HepG2 (cell line): ENCODE measurements around the gene PPP1CA. TPM values are rescaled to one million over a fixed set of nuclear protein-coding genes. Genes with fewer than 3 reads are reported as not detected.
A peak's percentile ranks its signal among the peaks of the same experiment; 100 is the strongest.

Source experiments
- ARID2 ChIP-seq: sonication (generic); formaldehyde crosslinking; IDR thresholded peaks from 2 replicates; pipeline ENCODE4 v1.8.1; 2022; ENCODE audit warnings: mild to moderate bottlenecking, missing genetic modification reagents, borderline replicate concordance
- BATF2 ChIP-seq: sonication (generic); formaldehyde crosslinking; IDR thresholded peaks from 2 replicates; pipeline ENCODE4 v1.8.0; 2022; ENCODE audit warnings: mild to moderate bottlenecking, missing genetic modification reagents, moderate library complexity
- BRF2 ChIP-seq: sonication (generic); formaldehyde crosslinking; IDR thresholded peaks from 2 replicates; pipeline ENCODE4 v1.8.1; 2022; ENCODE audit warnings: mild to moderate bottlenecking, missing genetic modification reagents
- CC2D1A ChIP-seq: sonication (generic); formaldehyde crosslinking; IDR thresholded peaks from 2 replicates; pipeline ENCODE4 v1.8.1; 2023; ENCODE audit warnings: mild to moderate bottlenecking, missing genetic modification reagents
- CENPX ChIP-seq: sonication (generic); formaldehyde crosslinking; IDR thresholded peaks from 2 replicates; pipeline ENCODE4 v1.9.0; 2021; ENCODE audit warnings: mild to moderate bottlenecking, missing genetic modification reagents, moderate library complexity
- GLI4 ChIP-seq: sonication (generic); formaldehyde crosslinking; IDR thresholded peaks from 2 replicates; pipeline ENCODE4 v1.5.1; 2020; ENCODE audit warnings: missing genetic modification reagents, mild to moderate bottlenecking, moderate library complexity, borderline replicate concordance
- HDAC6 ChIP-seq: fragments of 200-600 bp; sonication (generic); IDR thresholded peaks from 2 replicates; pipeline ENCODE4 v1.7.0; 2017; ENCODE audit warnings: mild to moderate bottlenecking, antibody characterized with exemption, low read length, low read depth
- KAT7 ChIP-seq: IDR thresholded peaks from 2 replicates; pipeline ENCODE4 v1.6.1; 2018; ENCODE audit warnings: borderline replicate concordance, missing compliant biosample characterization
- KAT8 ChIP-seq: IDR thresholded peaks from 2 replicates; pipeline ENCODE4 v1.6.1; 2016; ENCODE audit warnings: missing genetic modification reagents, missing compliant biosample characterization
- KLF9 ChIP-seq: IDR thresholded peaks from 2 replicates; pipeline ENCODE4 v1.6.1; 2016; ENCODE audit warnings: low read depth
- NCOA2 ChIP-seq: sonication (generic); formaldehyde crosslinking; IDR thresholded peaks from 2 replicates; pipeline ENCODE4 v1.8.0; 2022; ENCODE audit warnings: inconsistent platforms
- NFYB ChIP-seq: sonication (generic); formaldehyde crosslinking; IDR thresholded peaks from 2 replicates; pipeline ENCODE4 v1.4.0; 2020; ENCODE audit warnings: missing genetic modification reagents
- POLR2A ChIP-seq, 2 experiments: IDR thresholded peaks; 2 replicates each; pipeline ENCODE4 v1.6.1; 2011; ENCODE audit warnings: low read depth in 2 of 2, low read length in 2 of 2, mild to moderate bottlenecking in 1 of 2, moderate library complexity in 1 of 2; ENCODE audit not compliant: insufficient read depth in 1 of 2
- REL ChIP-seq: sonication (generic); formaldehyde crosslinking; conservative IDR thresholded peaks from 2 replicates; pipeline ENCODE4 v1.8.0; 2022; ENCODE audit warnings: mild to moderate bottlenecking, missing genetic modification reagents, moderate library complexity
- RXRB ChIP-seq: IDR thresholded peaks from 2 replicates; pipeline ENCODE4 v1.6.1; 2016; ENCODE audit warnings: borderline replicate concordance, missing genetic modification reagents, missing compliant biosample characterization
- TEF ChIP-seq: sonication (generic); formaldehyde crosslinking; IDR thresholded peaks from 2 replicates; pipeline ENCODE4 v1.5.0; 2020; ENCODE audit warnings: missing genetic modification reagents
- ZMYM4 ChIP-seq: sonication (generic); formaldehyde crosslinking; IDR thresholded peaks from 2 replicates; pipeline ENCODE4 v1.8.1; 2023; ENCODE audit warnings: mild to moderate bottlenecking, missing genetic modification reagents
- ZNF180 ChIP-seq: sonication (generic); formaldehyde crosslinking; IDR thresholded peaks from 2 replicates; pipeline ENCODE4 v1.4.0; 2020; ENCODE audit warnings: low read depth, missing genetic modification reagents, borderline replicate concordance
- ZNF264 ChIP-seq: sonication (generic); formaldehyde crosslinking; IDR thresholded peaks from 2 replicates; pipeline ENCODE4 v1.4.0; 2020; ENCODE audit warnings: missing genetic modification reagents
- ZNF350 ChIP-seq: sonication (generic); formaldehyde crosslinking; IDR thresholded peaks from 2 replicates; pipeline ENCODE4 v1.4.0; 2020; ENCODE audit warnings: mild to moderate bottlenecking, low read depth, missing genetic modification reagents, borderline replicate concordance
- ZNF414 ChIP-seq: sonication (generic); formaldehyde crosslinking; IDR thresholded peaks from 2 replicates; pipeline ENCODE4 v1.5.0; 2020; ENCODE audit warnings: missing genetic modification reagents
- ZNF607 ChIP-seq: sonication (generic); formaldehyde crosslinking; IDR thresholded peaks from 2 replicates; pipeline ENCODE4 v1.5.1; 2020; ENCODE audit warnings: missing genetic modification reagents, mild to moderate bottlenecking, borderline replicate concordance
- ZNF615 ChIP-seq: sonication (generic); formaldehyde crosslinking; IDR thresholded peaks from 2 replicates; pipeline ENCODE4 v1.5.0; 2020; ENCODE audit warnings: mild to moderate bottlenecking, missing genetic modification reagents, borderline replicate concordance
- ZNF619 ChIP-seq: sonication (generic); formaldehyde crosslinking; IDR thresholded peaks from 2 replicates; pipeline ENCODE4 v1.4.0; 2020; ENCODE audit warnings: mild to moderate bottlenecking, missing genetic modification reagents
- ZNF761 ChIP-seq: sonication (generic); formaldehyde crosslinking; conservative IDR thresholded peaks from 2 replicates; pipeline ENCODE4 v1.4.0; 2020; ENCODE audit warnings: mild to moderate bottlenecking, missing genetic modification reagents
- ZNF775 ChIP-seq: sonication (generic); formaldehyde crosslinking; IDR thresholded peaks from 2 replicates; pipeline ENCODE4 v1.4.0; 2020; ENCODE audit warnings: missing genetic modification reagents, mild to moderate bottlenecking, moderate library complexity, borderline replicate concordance
- ZNF816 ChIP-seq: sonication (generic); formaldehyde crosslinking; IDR thresholded peaks from 2 replicates; pipeline ENCODE4 v1.8.0; 2022; ENCODE audit warnings: missing genetic modification reagents, mild to moderate bottlenecking, borderline replicate concordance
- ZSCAN30 ChIP-seq: sonication (generic); formaldehyde crosslinking; IDR thresholded peaks from 2 replicates; pipeline ENCODE4 v1.5.0; 2020; ENCODE audit warnings: mild to moderate bottlenecking, missing genetic modification reagents
- polyA plus RNA-seq, 8 experiments: library from polyadenylated mRNA; depleted of rRNA in 3 of 8; stranded (reverse) in 7 of 8; unstranded in 1 of 8; fragments of >200 nt; fragmentation: Illumina TruSeq in 4 of 8; extraction: Trizol in 4 of 8; gene quantifications; 2 replicates each; pipeline versions ENCODE4 v1.2.1 to v1.2.3, GENCODE V29; 2011 to 2016; ENCODE audit warnings: low read depth in 4 of 8, missing spikeins in 1 of 8, mixed read lengths in 1 of 8; ENCODE audit not compliant: insufficient read depth in 1 of 8
- total RNA-seq, 5 experiments: library from RNA; depleted of rRNA; stranded (reverse); fragments of >200 nt; fragmentation: Illumina TruSeq; extraction: Trizol; gene quantifications; 2 replicates each; pipeline ENCODE4 v1.2.3, GENCODE V29; 2016; ENCODE audit warnings: low read depth in 1 of 5

PPP1CA gene
- total and polyA plus RNA-seq, 2 of the 13 experiments (the other 11 are each of a cell fraction or from before 2014, with no cell fraction given), result 149 to 170 TPM

GRCh38 chr11:67354075-67355022 lies 47.3 kb downstream of the PPP1CA start (continued):
- peak; percentile 52; the same call in 1 of the 2 replicates for TF ChIP-seq NFYB (CRISPR knock-in tag)
- TF ChIP-seq POLR2A (IDR thresholded peaks at IDR 0.05; ENCODE audit: insufficient read depth in 1 of 2, low read depth in 2 of 2, low read length in 2 of 2), result peak; percentile 53 to 71
- peak; percentile 14; the same call in 1 of the 2 replicates for TF ChIP-seq ZNF264
- TF ChIP-seq ZSCAN30 (CRISPR knock-in tag), result no peak
- TF ChIP-seq ZNF775 (CRISPR knock-in tag), result 0 out of 2 replicates have a peak, but pooled peaks have one; percentile 40
- TF ChIP-seq ZNF761 (CRISPR knock-in tag), result 0 out of 2 replicates have a peak, but pooled peaks have one; percentile 41
- no peak for TF ChIP-seq ZMYM4 (CRISPR knock-in tag)
- TF ChIP-seq KLF9 (CRISPR knock-in tag), result 0 out of 2 replicates have a peak, but pooled peaks have one; percentile 46
- no peak for TF ChIP-seq REL
- TF ChIP-seq KAT8 (CRISPR knock-in tag), result peak; percentile 92
- no peak for TF ChIP-seq BRF2
- TF ChIP-seq NCOA2 (CRISPR knock-in tag), result peak; percentile 70
- no peak for TF ChIP-seq CENPX (CRISPR knock-in tag)
- TF ChIP-seq RXRB (CRISPR knock-in tag), result peak; percentile 78; the same call in 1 of the 2 replicates
- no peak for TF ChIP-seq TEF
- TF ChIP-seq ZNF414 (CRISPR knock-in tag), result no peak
- TF ChIP-seq HDAC6, result no peak
- no peak for TF ChIP-seq CC2D1A
- no peak for TF ChIP-seq GLI4 (CRISPR knock-in tag)
- TF ChIP-seq BATF2 (CRISPR knock-in tag), result no peak
- TF ChIP-seq ZNF619 (CRISPR knock-in tag), result no peak
- TF ChIP-seq ARID2 (CRISPR knock-in tag), result no peak
- TF ChIP-seq ZNF180, result no peak
- no peak; the same call in 1 of the 2 replicates for TF ChIP-seq ZNF607
- TF ChIP-seq ZNF350 (CRISPR knock-in tag), result peak; percentile 58; the same call in 1 of the 2 replicates
- no peak for TF ChIP-seq ZNF615 (CRISPR knock-in tag)
- TF ChIP-seq KAT7 (CRISPR knock-in tag), result no peak
- TF ChIP-seq ZNF816 (CRISPR knock-in tag), result no peak
